K562 (cell line): Measurements from ENCODE around the gene RBM20. TPM values are rescaled to one million over a fixed set of nuclear protein-coding genes. Genes with fewer than 3 reads are reported as not detected.

Experiments
- ATAC-seq: fragments of 200-7000 bp; cut with Tn5 transposase; 3 replicates; pipeline ENCODE4 v1.9.1; 2020; ENCODE audit warnings: moderate library complexity
- BruUV-seq: library from RNA; stranded (reverse); fragments of 400-500 nt; replicated peaks from 2 replicates; lab custom pipeline; 2021; lab: Mats Ljungman, UMichigan
- CTCF ChIA-PET: fragments of 300-600 bp; formaldehyde crosslinking; extraction: SDS; loops from one replicate; lab custom pipeline; 2021; ENCODE audit warnings: low intra/inter-chr PET ratio; lab: Yijun Ruan, JAX
- POLR2A ChIA-PET: fragments of 300-600, 350-650 bp; sonication (Branson Sonifier 250); formaldehyde crosslinking; extraction: SDS; loops from one replicate; lab custom pipeline; 2021; ENCODE audit warnings: antibody characterized with exemption, inconsistent platforms; lab: Yijun Ruan, JAX
- DNase-seq, 4 experiments: peaks; one replicate each; pipeline versions ENCODE4 v3.0.0 to v3.0.0-alpha.2; 2011 to 2018; ENCODE audit warnings: low spot score in 3 of 4, mixed read lengths in 3 of 4; ENCODE audit errors: extremely low read depth in 1 of 4
- FAIRE-seq: peaks from 2 replicates; lab custom pipeline; 2011; peaks lifted over from hg19 to GRCh38; lab: Jason Lieb, UNC
- H2AFZ ChIP-seq: 2 replicates; pipeline ENCODE4 v1.6.0; 2011; ENCODE audit warnings: low read depth, low read length, control low read depth, inconsistent platforms
- H3K27ac ChIP-seq: fragments of 200-600 bp; 3 replicates; pipeline ENCODE4 v1.8.0; 2011; ENCODE audit warnings: low read depth, mild to moderate bottlenecking, control low read depth, inconsistent platforms, low read length, moderate library complexity, mixed read lengths; ENCODE audit errors: extremely low read depth
- H3K27me3 ChIP-seq, 2 experiments: fragments of 300-600 bp in 1 of 2; 2 replicates in 1 of 2; 3 replicates in 1 of 2; pipeline versions ENCODE4 v1.6.0 to v1.8.0; 2011; ENCODE audit warnings: inconsistent platforms in 2 of 2, low read length in 2 of 2, mild to moderate bottlenecking in 1 of 2, mixed read lengths in 1 of 2, moderate library complexity in 1 of 2; ENCODE audit not compliant: control insufficient read depth in 2 of 2, insufficient read depth in 2 of 2
- H3K36me3 ChIP-seq: fragments of 300-600 bp; 3 replicates; pipeline ENCODE4 v1.8.0; 2011; ENCODE audit warnings: mild to moderate bottlenecking, low read length, inconsistent platforms; ENCODE audit not compliant: control insufficient read depth, insufficient read depth
- H3K4me1 ChIP-seq, 2 experiments: fragments of 200-600 bp in 1 of 2; replicated peaks in 1 of 2; 2 replicates in 1 of 2; 3 replicates in 1 of 2; pipeline versions ENCODE4 v1.5.1 to v1.8.0; 2011; ENCODE audit warnings: inconsistent platforms in 2 of 2, low read length in 2 of 2, mild to moderate bottlenecking in 1 of 2, mixed read lengths in 1 of 2, moderate library complexity in 1 of 2; ENCODE audit not compliant: control insufficient read depth in 2 of 2, insufficient read depth in 2 of 2
- H3K4me2 ChIP-seq: 2 replicates; pipeline ENCODE4 v1.6.1; 2011; ENCODE audit warnings: low read length, control low read depth, inconsistent platforms, mixed read lengths; ENCODE audit not compliant: insufficient read depth
- H3K4me3 ChIP-seq: fragments of 200-600 bp; sonication (generic), shearing (Covaris generic); 2 replicates; pipeline ENCODE4 v1.5.1; 2016; ENCODE audit warnings: control low read depth, inconsistent platforms
- H3K79me2 ChIP-seq: fragments of 200-600 bp; 3 replicates; pipeline ENCODE4 v1.8.0; 2011; ENCODE audit warnings: low read length, inconsistent platforms; ENCODE audit not compliant: control insufficient read depth, insufficient read depth
- H3K9ac ChIP-seq, 2 experiments: 2 replicates each; pipeline versions ENCODE4 v1.6.0 to v1.6.1; 2011; ENCODE audit warnings: low read depth in 2 of 2, low read length in 2 of 2, control low read depth in 1 of 2, inconsistent platforms in 1 of 2, mild to moderate bottlenecking in 1 of 2, mixed read lengths in 1 of 2; ENCODE audit not compliant: insufficient read depth in 1 of 2
- H3K9me1 ChIP-seq: one replicate; pipeline ENCODE4 v1.6.0; 2011; ENCODE audit warnings: inconsistent platforms, mild to moderate bottlenecking, low read length, moderate library complexity; ENCODE audit not compliant: control insufficient read depth, insufficient read depth
- H3K9me3 ChIP-seq: replicated peaks from 2 replicates; pipeline ENCODE4 v1.5.1; 2011; ENCODE audit warnings: low read depth, low read length, inconsistent platforms; ENCODE audit not compliant: control insufficient read depth, insufficient read depth
- H4K20me1 ChIP-seq: replicated peaks from 2 replicates; pipeline ENCODE4 v1.6.1; 2011; ENCODE audit warnings: low read length, inconsistent platforms, mixed read lengths; ENCODE audit not compliant: control insufficient read depth, insufficient read depth
- ETS2 ChIP-seq: IDR thresholded peaks from 2 replicates; pipeline ENCODE4 v1.6.1; 2016; ENCODE audit warnings: borderline replicate concordance, missing genetic modification characterization, mild to moderate bottlenecking, moderate library complexity, missing compliant biosample characterization; ENCODE audit not compliant: poor library complexity, severe bottlenecking
- GTF2A2 ChIP-seq: IDR thresholded peaks from 2 replicates; pipeline ENCODE4 v1.6.1; 2016; ENCODE audit warnings: mild to moderate bottlenecking, missing genetic modification characterization, missing compliant biosample characterization
- PHB2 ChIP-seq: fragments of 450-650 bp; IDR thresholded peaks from 2 replicates; pipeline ENCODE4 v1.6.1; 2017; ENCODE audit warnings: low read depth
- RBM39 ChIP-seq: fragments of 200-400 bp; formaldehyde crosslinking; optimal IDR thresholded peaks from 2 replicates; pipeline ENCODE3; 2018; ENCODE audit warnings: low read depth, low read length
- WGBS: fragments of 100-300 bp; shearing (Covaris generic); methylation state at CpG from one replicate; pipeline ENCODE4 v1.1.6; 2016; ENCODE audit warnings: low coverage, mixed read lengths; ENCODE audit not compliant: insufficient coverage; ENCODE audit errors: missing lambda C conversion rate; 5-methylcytosine and 5-hydroxymethylcytosine counted together
- in situ Hi-C: fragments of 300-500 bp; cut with MboI; formaldehyde crosslinking; loops from 4 replicates; pipeline ENCODE4 v1.15.0; 2018; ENCODE audit warnings: inconsistent platforms, mixed read lengths
- intact Hi-C: fragments of 100-400 bp; cut with micrococcal nuclease; formaldehyde crosslinking; loops from 2 replicates; pipeline ENCODE4 v1.14.2; 2022
- polyA plus RNA-seq, 8 experiments: library from polyadenylated mRNA; depleted of rRNA in 4 of 8; stranded (reverse) in 5 of 8; unstranded in 3 of 8; fragments of >200 nt; fragmentation: Nextera tagmentation in 2 of 8; fragmentation: Illumina TruSeq in 1 of 8; extraction: Ambion mirVana in 2 of 8; extraction: Trizol in 1 of 8; gene quantifications; 2 replicates each; pipeline versions ENCODE4 v1.2.1 to v1.2.3, GENCODE V29; 2011 to 2014; ENCODE audit warnings: inconsistent platforms in 1 of 8, missing spikeins in 1 of 8
- total RNA-seq, 7 experiments: library from RNA; depleted of rRNA in 6 of 7; stranded (reverse); fragments of >200 nt in 6 of 7; fragmentation: Illumina TruSeq in 2 of 7; extraction: Trizol in 2 of 7; gene quantifications; 2 replicates each; pipeline versions ENCODE4 v1.2.1 to v1.2.3, GENCODE V29; 2011 to 2021; ENCODE audit warnings: low replicate concordance in 1 of 7
- TF ChIP-seq, protein P1 (sequence below): fragments of 250-450 bp; sonication (Bioruptor Pico); IDR thresholded peaks from 2 replicates; pipeline ENCODE4 v1.8.0; 2022; ENCODE audit warnings: moderate library complexity, mild to moderate bottlenecking, inconsistent platforms
- TF ChIP-seq, protein P2 (sequence below), 2 experiments: fragments of 450-650 bp in 1 of 2; sonication (generic) in 1 of 2; formaldehyde crosslinking in 1 of 2; IDR thresholded peaks; 2 replicates each; pipeline versions ENCODE4 v1.7.1 to v1.9.0; 2016 to 2022; ENCODE audit warnings: inconsistent platforms in 1 of 2, mild to moderate bottlenecking in 1 of 2, missing genetic modification reagents in 1 of 2

Gene RBM20
- total and polyA plus RNA-seq, 9 of the 15 experiments (the other 6 are each of a cell fraction or from before 2014, with no cell fraction given): 0.63 to 5.7 (median 3.2) TPM

DNA sequence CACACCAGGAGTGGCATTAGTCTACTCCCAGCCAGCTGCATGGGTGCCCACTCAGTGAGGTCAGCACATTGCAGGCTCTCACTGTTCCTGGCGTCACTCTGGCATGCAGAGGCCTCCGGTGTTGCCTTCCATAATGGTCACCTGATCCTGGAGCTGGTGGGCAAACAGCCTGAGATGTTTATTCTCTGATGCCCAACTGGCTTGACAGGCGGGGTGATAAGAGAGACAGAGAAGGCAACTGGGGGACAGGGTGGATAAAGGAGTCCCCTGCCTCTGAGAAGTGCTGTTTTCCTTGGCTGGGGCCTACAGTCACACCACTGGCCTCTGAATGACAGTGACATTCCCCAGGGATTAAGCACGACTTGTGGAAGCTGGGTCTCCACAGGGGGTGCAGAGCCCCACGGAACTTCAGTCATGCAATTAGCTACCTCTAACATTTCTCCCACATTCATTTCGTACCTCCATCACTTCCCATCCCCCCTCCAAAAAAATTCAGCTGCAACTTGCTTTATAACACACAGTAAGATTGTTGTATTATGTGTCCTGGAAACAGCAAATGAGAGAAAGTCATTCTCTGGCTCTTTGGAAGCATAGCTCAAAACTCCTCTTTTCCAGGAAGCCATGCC, 7.1 kb upstream of the RBM20 start:
- ChIA-PET POLR2A (interaction anchor here (0.6 to 1.4 kb wide), 5 partner anchors 12 to 23 kb away, joined by 3 to 4 read pairs (median 3); no protein-coding TSS in a partner anchor), CTCF (no interaction called here)
- H4K20me1 ChIP-seq: no peaks in the 10 kb centered on the region
- WGBS: 54% methylated on average over 5 of the region's 6 CpGs
- intact Hi-C loops (no loop called here), in situ Hi-C loops (no loop called here)
- no peaks in the 10 kb centered on the region for H3K9me3 ChIP-seq
- H3K4me1 ChIP-seq: peaks cover 0 to 11% of the 10 kb centered on the region in 2 experiments; a peak in 3 of 5 replicates
- no peak overlapping the region; a peak in 1 of 4 replicates for H3K9ac ChIP-seq
- ATAC-seq (no peak), DNase-seq (no peak), FAIRE-seq (no peak)
- TF ChIP-seq, protein P1, sequence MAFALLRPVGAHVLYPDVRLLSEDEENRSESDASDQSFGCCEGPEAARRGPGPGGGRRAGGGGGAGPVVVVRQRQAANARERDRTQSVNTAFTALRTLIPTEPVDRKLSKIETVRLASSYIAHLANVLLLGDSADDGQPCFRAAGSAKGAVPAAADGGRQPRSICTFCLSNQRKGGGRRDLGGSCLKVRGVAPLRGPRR (CRISPR knock-in tag): no peak
- TF ChIP-seq GTF2A2 (tag) (no peak), RBM39 (no peak), ETS2 (tag) (no peak), PHB2 (no peak)
- TF ChIP-seq, protein P2, sequence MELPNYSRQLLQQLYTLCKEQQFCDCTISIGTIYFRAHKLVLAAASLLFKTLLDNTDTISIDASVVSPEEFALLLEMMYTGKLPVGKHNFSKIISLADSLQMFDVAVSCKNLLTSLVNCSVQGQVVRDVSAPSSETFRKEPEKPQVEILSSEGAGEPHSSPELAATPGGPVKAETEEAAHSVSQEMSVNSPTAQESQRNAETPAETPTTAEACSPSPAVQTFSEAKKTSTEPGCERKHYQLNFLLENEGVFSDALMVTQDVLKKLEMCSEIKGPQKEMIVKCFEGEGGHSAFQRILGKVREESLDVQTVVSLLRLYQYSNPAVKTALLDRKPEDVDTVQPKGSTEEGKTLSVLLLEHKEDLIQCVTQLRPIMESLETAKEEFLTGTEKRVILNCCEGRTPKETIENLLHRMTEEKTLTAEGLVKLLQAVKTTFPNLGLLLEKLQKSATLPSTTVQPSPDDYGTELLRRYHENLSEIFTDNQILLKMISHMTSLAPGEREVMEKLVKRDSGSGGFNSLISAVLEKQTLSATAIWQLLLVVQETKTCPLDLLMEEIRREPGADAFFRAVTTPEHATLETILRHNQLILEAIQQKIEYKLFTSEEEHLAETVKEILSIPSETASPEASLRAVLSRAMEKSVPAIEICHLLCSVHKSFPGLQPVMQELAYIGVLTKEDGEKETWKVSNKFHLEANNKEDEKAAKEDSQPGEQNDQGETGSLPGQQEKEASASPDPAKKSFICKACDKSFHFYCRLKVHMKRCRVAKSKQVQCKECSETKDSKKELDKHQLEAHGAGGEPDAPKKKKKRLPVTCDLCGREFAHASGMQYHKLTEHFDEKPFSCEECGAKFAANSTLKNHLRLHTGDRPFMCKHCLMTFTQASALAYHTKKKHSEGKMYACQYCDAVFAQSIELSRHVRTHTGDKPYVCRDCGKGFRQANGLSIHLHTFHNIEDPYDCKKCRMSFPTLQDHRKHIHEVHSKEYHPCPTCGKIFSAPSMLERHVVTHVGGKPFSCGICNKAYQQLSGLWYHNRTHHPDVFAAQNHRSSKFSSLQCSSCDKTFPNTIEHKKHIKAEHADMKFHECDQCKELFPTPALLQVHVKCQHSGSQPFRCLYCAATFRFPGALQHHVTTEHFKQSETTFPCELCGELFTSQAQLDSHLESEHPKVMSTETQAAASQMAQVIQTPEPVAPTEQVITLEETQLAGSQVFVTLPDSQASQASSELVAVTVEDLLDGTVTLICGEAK (IDR thresholded peaks at IDR 0.05): no peak
- TF ChIP-seq, protein P2 (CRISPR knock-in tag; IDR thresholded peaks at IDR 0.05): no peak
- no peak overlapping the region; the same call in 1 of the 2 replicates for H3K4me2 ChIP-seq
- no peaks in the 10 kb centered on the region for H3K36me3 ChIP-seq
- H2AFZ ChIP-seq: 0 out of 2 replicates have a peak overlapping the region, but pooled peaks have one; percentile 39
- no peak overlapping the region for H3K4me3 ChIP-seq
- H3K27me3 ChIP-seq: no peaks in the 10 kb centered on the region
- H3K27ac ChIP-seq: no peak overlapping the region
- BruUV-seq: no TSS peak
- H3K79me2 ChIP-seq: no peaks in the 10 kb centered on the region
- no peaks in the 10 kb centered on the region for H3K9me1 ChIP-seq
